AML-193 (cell line): ENCODE data around the gene NT5DC2.
"Not testable (repeated sequence)": the region's sequence is repeated elsewhere in the genome, so short reads cannot be mapped to it uniquely, and the experiment has no call there.

Source experiments
- DNase-seq, 2 experiments: peaks; one replicate each; lab custom pipeline; 2025; lab: John Stamatoyannopoulos, UW

NT5DC2 gene

DNA sequence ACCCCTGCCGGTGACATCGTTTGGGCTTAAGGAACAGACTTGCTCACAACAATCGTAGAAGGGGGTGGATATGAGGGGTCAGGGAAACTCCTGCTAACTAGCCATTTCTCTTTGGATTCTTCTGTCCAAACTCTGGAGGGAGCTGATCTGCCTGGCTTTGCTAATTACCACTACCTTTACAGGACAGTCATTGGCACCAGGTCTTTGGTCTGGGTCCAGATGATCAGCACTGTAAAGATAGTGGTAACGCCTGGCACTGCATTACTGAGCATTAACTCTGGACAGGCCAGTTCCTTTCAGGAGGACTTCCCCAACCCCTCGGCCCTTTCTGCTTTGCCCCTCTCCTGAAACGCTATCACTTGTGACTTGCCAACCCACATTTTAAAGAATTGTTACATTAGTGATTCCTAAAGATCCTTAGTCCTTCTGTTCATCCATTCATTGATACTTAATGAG, 3.5 kb upstream of the NT5DC2 start:
- peak; percentile 55 to 64 for DNase-seq

DNA sequence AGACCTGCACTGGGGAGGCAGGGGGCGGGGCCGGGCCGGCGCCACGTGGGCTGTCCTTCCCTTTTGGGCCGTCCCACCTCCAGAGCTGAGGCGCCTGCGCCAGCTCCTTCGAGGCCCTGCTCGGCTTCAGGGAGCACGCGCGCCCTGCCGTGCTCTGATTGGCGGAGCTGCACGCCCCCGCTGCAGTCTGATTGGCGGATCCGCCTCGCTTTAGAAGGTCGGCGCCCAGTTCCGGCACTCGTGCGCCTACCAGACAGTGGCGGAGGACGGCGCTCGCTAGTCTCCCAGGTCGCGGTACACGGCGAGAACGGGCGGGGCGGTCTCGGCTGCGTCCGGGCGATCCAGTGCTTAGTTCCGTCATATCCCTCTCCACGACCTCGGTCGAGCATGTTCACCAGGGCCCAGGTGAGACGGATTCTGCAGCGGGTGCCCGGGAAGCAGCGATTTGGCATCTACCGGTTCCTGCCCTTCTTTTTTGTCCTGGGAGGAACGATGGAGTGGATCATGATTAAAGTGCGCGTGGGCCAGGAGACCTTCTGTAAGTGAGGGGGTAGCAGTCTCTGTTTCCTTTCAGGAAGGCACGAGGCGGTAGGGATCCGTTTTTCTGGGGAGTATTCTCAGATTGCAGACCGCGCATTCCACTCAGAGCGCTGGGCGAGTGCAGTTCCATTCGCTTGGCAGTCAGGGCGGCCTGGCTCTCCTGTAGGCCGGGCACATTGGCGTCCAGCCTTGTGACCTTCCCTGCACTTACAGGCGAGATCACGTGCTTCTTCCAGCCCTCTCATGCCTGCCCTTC, 2.9 kb upstream of the NT5DC2 start, which contains the start of gene UQCC5:
Gene UQCC5 (plus strand): TSS at position 237 of the 796 bp plus-strand sequence. CDS start 151 bp downstream, at position 388.
- peak; percentile 99 for DNase-seq

DNA sequence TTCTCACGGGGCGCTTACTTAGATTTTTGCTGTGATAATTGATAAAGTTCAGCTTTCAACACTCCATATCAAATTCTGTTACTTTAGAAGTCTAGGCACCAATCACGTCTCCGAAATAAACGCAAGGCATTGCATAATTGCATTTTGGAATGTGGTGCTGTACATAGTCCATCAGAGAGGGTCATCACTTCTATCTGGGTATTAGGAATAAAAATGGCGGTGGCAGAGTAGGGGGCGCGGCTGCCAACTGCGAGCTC, 2.4 kb upstream of the NT5DC2 start:
- no peak for DNase-seq

DNA sequence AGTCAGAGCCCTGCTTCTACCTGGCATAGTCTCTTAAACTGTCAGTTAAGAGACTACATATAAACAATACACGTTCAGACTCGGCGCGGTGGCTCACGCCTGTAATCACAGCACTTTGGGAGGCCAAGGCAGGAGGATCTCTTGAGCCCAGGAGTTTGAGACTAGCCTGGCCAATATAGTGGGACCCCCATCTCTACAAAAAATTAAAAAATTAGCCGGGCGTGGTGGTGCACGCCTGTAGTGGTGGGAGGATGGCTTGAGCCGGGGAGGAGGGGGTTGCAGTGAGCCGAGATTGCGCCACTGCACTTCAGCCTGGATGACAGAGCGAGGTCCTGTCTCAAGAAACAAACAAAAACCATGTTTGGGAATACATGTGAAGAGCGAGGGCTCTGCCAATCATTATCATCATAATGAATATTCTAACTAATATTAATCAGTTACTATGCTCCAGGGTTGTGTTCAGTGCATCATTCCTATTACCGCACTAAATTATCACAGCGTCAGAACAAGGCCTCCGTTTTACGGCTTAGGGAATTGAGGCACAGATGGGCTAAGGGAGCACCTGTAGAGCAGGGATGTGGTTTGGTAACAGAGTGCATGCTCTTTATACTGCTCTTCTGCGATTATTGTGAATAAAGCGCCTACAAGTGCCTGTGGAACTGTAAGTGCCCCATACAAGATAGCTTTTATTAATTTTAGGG, 1.9 kb upstream of the NT5DC2 start:
- DNase-seq = no peak

DNA sequence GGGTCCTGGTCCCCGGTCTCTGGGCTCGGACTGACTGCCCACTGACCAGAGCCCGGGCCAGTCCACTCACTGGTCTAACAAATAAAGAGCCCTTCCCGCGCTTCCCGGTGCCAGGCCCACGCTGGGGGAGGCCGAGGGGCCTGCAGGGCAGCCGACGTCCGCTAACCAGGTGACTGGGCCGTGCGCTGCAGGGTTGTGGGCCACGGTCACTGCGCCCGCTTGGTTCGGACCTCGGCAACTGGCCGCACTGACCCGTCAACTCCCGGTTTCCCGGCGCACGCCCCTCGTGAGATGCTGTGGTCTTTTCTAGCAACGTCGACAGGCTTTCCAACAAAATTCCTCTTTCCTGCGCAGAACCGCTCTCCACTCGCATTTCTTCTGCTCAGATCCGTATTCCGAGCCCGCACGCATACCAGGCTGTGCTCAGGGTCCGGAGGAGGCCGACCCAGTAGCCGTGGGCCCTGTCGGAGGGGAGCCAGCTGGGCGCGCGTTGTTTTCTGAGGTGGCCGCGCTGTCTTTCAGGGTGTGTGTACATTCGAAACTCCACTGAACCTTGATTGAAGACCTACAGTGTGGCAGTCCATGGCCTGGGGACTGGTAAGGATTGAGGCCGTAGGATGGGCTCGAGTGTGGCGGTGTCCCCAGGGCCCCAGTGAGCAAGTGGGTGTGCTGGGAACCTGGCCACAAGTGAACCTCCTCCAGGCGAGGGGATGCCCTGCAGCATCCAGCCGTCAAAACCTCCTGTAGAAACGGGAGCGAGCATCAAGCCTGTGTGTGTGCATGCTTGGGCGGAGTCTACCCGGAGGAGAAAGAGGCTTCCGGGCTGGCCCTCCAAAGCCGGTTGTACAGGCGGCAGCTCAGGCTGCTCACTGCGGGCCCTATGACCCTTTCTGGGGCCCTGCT, 875 bp upstream of the NT5DC2 start:
- no peak for DNase-seq

DNA sequence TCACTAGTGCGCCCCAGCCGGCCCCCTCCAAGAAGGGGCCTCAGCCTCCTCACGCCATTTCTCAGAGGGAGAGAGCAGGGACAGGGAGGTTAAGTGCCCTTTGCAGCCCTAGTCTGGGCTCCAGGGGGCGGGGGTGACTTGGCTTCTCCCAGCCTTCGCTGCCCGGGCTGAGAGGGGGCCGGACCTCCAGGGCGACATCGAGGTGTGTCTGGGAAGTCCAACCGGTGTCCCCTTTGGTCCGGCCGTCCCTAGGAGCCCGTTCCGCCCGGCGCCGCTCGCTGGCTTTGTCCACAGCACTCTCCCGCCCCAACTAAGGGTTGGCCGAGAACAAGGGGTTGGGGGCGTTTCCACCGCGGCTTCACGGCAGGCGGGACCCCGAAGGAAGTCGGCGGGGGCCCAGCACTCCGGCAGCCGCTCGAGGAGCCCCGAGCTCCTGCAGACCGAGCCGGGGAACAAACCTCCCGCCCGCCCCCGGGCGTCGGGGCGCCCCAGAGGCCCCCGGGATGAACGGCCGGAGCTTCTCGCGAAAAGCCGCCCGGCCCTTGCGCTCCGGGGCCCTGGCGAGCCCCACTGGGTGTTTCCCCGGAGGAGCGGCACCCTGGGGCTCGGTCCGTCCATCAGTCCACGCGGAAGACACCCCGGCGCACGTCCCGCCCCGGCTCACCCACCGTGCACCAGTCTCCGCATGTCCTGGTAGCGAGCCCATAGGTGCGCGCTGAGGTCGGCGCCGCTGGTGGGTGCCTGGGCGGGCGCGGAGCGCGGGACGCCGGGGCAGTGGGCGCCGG, 627 bp downstream of the NT5DC2 start:
- DNase-seq = no peak

DNA sequence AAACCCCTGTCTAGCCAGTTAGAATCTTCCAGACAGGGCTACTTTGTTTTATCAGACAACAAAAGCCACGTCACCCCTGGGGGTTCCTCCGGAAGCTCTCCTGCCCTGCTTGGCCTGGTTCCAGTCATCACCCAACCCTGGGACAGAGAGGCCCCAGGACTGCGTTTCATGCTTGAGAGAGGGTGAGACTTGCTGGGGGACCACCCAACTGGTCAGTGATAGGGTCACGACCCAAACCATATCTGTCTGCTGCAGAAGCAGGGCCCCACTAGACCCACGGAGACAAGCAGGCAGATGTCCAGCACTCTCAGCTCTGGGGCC, 1.2 kb downstream of the NT5DC2 start:
- DNase-seq = no peak

DNA sequence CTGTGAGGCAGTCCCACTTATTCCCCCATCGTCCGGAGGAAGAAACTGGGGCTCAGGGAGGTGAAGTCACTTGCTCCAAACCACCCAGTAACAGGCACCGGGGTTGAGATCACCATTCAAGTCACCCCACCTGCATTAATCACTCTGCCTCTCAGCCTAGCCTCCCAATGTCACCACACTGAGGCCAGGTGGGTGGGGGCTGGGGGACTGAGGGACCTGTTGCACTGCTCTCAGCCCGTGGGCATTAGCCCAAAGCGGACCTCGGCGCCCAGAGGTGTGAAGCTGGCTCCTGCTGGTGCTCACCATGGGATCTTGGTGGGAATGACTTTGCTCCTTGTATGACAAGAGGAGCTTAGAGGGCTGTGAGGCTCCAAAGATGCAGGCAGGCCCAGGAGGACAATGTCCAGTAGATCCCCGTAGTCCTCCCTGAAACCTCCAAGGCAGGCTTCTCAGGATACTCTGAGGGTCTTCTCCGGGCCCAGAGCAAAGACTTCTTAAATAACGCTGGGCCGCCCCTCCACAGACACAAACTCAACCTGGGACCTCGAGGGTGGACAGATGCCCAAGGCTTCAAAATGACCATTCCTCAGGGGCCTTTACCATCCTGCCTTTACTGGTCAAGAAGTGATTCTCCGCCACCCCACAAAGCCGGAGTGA, 1.7 kb downstream of the NT5DC2 start:
- no peak for DNase-seq

DNA sequence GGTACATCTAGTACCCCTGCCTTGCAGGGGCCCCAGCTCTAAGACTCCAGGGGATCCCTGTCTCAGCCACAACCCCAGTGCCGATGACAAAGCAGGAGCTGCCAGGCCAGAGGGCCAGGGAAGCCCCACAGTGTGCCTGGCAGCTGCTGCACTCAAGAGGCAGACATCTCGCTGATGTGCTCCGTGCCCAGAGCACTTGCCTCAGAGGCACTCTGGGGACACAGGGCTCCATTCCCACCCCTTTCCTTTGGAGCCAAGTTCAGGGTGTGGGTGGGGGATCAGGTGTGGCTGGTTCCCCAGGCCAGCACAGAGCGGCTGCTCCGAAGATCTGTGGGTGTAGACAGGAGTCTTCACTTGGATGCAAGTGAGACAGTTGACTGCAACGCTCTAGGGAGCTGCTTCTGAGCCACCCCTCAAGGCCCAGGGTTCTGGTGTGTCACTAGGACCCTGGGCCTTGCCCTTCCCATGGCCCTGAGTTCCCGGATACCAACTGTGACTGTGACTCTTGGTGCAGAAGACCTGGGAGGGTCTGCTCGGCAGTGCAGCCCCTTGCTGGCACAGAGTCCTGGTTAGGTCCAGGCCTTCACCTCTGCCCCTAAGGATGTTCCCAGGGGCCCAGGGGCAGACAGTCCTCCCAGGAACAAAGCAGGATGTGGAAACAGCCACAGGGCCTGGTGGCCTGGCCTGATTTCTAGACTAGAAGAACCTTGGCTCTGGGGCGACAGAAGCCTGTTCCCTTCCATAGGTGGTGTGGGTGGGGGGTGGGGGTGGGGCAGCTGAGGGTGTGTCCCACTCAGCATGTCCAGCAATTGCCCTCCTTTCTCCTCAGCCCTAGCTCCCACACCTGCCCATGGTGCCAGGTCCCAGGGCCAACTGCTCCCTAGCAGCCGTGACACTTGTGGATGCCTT, 2.5 kb downstream of the NT5DC2 start:
- no peak for DNase-seq

DNA sequence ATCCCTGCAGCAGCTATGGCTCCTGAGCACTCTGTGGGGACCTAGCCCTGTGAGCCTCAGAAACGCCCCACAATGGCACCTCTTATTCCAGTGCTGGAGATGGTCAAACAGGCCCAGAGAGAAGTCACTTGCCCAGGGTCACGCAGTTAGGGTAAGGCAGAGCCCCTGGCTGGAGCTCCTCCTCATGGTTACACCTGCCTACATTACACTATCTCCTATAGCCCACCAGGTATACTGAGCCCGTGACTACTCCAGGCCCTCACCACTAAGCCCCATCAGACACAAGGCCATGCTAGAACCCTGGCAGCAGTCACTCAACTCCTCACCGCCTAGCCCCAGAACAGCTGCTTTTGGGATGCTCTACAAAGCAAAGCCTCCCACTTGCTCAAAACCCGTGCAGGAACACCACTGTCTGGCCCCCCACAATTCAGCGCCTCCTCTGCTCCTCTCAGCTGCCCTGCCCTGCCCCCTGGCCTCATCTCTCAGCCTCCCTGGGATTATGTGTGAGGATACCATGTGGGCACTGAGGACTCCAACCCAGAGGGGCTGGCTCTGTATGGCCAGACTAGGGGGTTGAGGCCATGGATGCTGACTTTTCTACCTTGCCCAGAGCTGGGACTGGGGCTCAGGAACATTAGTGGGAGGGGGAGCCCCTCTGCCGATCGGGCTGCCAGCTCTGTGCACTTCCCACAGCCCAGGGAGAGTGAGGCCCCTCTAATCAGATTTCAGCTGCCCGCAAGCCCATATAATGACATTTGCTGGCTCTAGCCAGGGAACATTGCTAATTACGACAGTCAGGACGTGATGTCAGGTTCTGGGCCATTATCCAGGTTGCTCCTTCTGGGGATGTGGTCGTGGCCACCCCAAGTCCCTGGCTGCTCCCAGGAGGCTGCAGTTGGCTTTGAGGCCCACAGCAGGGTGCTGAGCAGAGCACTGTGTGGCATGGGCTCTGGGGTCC, 4.0 kb downstream of the NT5DC2 start:
- DNase-seq = peak; percentile 39 to 47

DNA sequence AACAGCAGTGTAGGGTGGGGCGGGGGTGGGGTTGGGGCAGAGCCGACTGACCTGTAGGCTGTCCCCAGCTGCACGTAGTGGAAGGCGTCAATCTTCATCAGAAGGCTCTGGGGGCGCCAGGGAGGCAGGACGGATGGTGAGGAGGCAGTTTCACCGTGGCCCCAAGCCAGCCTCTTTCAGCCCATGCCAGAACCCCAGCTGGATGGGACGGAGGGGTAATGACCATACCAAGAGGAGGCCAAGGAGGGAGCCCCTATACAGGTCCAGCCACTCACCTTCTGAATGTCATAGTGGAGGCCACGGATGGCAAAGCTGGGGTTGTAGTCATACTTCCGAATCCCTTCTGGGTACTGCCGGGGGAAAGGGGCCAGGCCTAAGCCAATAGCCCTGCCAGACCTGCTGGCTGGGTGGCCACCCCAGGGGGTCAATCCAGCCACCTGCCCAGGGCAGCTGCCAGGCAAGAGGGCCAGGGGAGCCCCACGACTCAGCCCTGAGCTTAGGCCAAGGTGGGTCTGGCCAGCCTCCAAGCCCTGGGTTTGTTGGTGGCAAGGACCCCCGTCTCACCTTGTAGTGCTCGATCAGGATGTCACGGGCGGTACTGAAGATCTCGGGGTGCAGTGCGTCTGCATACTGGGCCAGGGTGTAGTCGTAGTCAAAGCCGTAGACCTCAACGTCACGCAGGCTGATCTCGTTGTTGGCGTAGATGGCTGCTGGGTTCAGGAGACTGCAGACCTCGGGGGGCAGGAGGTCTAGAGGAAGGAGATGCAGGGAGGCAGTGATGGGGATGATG, 4.9 kb downstream of the NT5DC2 start:
- no peak for DNase-seq

DNA sequence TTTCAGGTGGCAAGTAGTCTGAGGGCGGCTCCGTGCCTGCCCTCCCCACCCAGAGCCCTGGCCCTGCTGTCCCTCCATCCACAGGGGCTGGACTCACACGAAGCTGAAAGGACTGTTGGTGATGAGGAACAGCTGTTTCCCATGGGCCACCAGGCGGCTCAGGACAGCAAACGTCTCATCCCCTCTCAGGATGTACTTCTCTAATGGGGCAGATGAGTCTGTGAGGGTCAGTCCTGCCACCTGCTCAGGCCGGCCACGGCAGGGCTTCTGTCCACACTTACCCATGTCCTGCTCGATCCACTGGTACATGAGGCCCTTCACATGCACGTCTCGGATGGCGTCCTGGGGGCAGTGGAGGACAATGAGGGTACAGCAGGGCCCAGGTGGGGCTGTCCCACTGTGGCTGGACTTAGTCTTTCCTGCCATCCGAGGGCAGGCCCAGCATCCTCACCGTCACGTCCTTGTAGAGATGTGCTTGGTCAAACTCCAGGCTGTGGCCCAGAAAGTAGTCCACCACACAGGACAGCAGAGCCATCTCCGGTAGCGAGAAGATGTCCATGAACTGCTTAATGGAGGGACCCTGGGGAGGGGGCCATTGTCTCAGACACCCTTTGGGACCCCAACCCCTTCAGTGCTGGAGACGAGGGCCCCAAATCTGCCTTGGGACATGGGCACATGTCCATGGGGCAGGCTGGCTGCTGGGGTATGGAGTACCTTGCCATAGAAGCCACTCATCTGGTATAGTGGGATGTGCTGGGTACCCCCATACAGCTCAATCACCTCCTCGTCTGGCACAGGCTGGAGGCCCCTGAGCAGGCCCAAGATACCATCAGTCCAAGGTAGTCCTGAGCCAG, 5.7 kb downstream of the NT5DC2 start:
- DNase-seq = no peak

DNA sequence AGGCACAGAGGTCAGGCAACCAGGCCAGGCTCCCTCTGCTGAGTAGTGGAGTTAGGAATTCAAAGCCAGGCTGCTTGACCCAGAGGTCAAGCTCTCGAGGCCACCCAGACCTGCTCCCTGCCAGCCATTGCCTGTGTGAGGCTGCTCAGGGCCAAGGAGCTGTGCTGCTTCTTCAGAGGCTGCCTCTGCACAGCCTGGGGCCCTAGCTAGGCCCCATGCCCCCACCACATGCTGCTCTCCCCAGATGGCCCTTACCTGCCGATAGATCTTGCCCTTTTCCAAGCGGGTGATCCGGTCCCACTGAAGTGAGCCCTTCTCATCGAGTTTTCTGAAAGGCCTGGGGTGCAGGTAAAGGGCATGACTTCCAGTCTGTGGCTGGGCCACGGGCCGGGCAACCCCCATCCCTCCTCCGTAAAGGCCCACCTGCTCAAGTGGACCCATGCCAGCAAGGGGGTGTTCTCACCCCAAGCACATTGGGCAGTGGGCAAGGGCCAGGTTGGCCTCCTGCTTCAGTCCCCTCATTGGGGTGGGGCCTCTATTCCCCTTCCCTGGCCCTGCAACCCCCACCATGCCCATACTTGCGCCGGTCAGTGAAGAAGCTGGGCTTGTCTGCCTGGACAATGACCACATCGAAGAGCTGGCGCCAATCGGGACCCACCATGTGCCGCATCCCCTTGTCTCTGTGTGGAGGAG, 6.5 kb downstream of the NT5DC2 start:
- no peak for DNase-seq

DNA sequence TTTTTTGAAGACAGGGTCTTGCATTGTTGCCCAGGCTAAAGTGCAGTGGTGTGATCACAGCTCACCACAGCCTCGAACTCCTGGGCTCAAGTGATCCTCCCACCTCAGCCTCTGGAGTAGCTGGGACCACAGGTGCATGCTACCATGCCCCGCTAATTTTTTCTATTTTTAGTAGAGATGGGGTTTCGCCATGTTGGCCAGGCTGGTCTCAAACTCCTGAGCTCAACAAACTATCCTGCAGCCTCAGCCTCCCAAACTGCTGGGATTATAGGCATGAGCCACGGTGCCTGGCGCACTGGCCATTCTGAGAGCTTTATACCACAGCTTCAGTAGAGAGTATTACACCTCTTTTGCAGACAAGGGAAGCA, 7.0 kb downstream of the NT5DC2 start:
- not testable (repeated sequence) for DNase-seq

DNA sequence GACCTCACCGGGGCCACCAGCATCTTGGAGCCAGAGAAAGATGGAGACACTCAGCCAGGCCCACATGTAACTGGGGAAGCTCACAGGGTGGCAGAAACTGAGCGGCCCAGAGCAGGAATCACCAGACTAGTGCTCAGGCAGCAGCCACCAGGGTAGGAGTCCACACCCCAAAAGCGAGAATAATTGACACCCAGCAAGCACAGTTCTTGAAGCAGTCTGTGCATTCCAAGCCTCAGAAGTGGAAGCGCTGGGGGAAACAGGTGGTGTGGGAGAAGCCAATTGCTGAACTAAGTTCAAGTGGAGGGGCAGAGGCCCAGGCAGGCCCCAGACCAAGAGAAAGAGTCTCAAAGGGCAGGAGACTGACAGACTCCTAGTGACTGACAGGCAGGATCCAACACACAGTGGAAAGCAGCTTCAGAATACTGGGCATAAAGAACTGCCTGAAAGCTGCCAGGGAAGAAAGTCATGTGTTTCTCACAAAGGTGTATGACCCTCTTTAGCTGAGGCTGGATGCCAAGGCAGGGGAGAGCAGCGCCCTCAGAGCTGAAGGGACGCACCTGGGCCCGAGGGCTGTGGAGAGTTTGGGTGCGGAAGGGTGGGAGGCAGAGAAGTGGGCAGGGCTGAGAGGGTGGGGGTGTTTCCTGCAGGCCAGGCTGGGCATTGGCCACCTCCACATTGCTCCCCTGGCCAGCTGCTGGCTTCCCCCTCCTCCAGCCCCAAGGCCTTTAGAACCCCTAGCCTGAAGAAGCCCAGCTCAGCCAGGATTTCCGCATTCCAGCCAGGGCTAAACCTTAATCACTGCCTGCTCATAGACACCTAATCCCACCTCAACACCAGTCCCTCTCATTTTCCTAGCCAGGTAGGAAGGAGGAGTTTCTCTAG, 7.7 kb downstream of the NT5DC2 start:
- DNase-seq = no peak
